GM12874 (cell line): ENCODE results near the gene SLC15A2.

Experiments
- CTCF ChIP-seq: IDR thresholded peaks from 2 replicates; pipeline ENCODE4 v1.5.1; 2011; ENCODE audit warnings: low read depth, mild to moderate bottlenecking, control low read depth, low read length, moderate library complexity; ENCODE audit not compliant: insufficient read depth

The SLC15A2 gene

DNA sequence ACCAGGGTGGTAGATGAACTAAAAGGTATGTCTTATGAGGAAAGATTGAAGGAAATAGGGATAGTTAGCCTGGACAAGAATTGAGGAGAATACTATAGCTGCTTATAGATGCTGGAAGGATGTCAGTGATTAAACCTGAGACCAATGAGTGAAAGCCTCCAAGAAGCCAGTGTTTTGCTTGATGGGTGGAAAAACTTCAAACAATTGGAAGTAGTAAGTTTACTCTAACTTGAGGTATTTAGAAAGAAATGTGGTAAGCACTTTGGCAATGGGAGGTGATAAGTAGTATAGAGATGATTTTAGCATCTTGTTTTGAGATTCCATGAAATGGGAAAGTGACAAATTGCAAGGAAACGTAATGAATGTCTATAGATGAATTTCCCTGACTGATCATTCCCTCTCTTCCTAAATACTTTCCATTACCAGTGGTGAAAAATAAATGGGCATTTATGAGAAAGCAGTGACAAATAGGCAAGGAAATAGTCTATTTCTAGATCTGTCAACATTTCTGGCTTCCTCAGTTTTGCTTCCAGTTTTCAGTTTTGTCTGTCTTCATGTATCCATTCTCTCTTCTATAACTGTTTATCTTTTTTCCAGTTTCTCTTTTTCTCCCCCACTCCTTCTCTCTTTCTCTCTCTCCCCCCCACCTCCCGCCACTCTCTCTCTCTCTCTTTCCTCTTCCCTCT, 19.2 kb downstream of the SLC15A2 start:
- TF ChIP-seq CTCF: no peak

DNA sequence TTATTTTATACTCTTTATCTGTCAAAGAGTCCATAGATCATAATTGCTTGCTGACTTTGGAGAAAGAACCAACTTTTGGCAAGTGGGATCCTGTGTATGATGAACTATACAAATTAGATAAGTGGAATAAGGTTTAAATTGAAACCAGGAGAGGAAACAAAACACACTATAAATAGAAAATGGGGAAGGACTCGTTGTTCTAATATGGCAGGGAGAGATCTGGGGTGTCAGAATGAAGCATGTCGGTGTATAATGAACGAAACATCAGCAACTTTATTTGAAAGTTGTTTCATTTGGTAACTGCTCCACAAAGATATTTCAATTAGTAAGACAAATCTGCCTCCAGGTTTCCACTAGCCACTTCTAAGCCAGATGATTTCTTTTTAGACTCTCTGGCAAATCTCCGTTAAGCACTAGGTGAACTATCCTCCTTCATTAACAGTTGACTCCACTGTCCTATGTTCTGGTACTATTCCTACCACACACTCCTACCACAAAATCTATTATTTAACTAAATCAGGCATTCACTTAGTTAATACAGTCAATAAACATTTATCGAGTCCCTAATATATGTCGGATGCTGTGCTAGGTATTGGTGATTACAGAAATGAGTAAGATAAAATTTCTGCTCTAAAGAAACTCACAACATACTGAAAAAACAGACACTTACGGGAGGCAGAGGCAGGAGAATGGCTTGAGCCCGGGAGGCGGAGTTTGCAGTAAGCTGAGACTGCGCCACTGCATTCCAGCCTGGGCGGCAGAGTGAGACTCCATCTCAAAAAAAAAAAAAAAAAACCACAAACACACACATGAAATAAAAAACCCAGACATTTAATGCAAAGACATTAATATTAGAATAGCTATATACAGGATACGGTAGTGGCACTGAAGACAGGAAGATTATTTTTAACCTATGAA, 20.1 kb downstream of the SLC15A2 start:
- TF ChIP-seq CTCF: no peak

GRCh38 chr3:121916189-121916588, 22.0 kb downstream of the SLC15A2 start:
- no peak for TF ChIP-seq CTCF

GRCh38 chr3:121918779-121919483, 24.7 kb downstream of the SLC15A2 start:
- TF ChIP-seq CTCF: no peak

DNA sequence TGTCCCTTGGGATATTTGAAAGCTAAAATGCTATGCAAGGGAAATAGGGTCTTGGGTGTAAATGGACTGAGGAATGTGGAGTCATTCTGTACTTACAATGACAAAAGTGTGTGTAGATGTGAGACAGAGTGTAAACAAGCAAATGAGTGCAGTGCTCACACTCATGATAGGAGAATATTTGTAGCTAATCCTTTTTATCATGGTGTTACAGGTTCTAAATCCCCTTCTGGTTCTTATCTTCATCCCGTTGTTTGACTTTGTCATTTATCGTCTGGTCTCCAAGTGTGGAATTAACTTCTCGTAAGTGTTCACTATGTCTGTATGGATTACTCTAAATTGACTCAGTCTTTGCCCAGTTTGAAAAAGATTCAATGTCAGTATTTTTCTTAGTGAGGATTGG, 30.5 kb downstream of the SLC15A2 start:
- no peak for TF ChIP-seq CTCF

- TF ChIP-seq CTCF: no peak
Observed at GRCh38 chr3:121926380-121926779, 32.2 kb downstream of the SLC15A2 start.

GRCh38 chr3:121941592-121941991, 47.4 kb downstream of the SLC15A2 start:
- TF ChIP-seq CTCF: no peak
